Measurements from ENCODE around the gene DTD2. TPM values are rescaled to one million over a fixed set of nuclear protein-coding genes. Genes with fewer than 3 reads are reported as not detected.

DTD2 gene
- total and polyA plus RNA-seq, 9 donors = 11.1 to 34.1 (median 22.0) TPM

DNA sequence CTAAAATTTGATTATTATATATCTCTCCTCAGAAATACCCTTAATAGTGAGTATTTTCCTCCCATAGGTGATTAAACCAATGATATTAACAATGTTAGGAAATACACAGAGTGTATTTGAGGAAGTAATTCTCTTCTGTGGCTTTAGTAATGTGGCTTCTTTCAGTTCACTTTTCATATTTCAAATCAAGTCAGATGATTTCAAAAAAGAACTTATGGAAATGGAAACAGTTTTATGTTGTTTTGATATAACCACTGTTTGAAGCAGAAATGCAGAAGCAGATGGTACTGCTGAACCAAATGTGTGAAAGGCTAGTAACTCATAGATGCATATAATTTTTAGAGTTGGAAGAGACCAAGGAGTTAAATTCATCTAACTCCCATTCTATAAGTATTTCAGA lies 32.4 kb upstream of the DTD2 start:
- intact Hi-C loops (cut with DNase I) = no loop called here
- Histone ChIP-seq H3K27me3 (no peaks in the 10 kb centered on the region), H3K36me3 (no peaks in the 10 kb centered on the region), H3K4me1 (ENCODE audit: insufficient read depth) (no peaks in the 10 kb centered on the region), H3K27ac (no peak overlapping the region), H3K9me3 (peaks cover 0 to 3% of the 10 kb centered on the region in 2 donors), H3K4me3 (no peak overlapping the region)
- TF ChIP-seq POLR2A (IDR thresholded peaks at IDR 0.05) (no peak), EP300 (IDR thresholded peaks at IDR 0.05) (no peak)
- TF ChIP-seq, protein P1, sequence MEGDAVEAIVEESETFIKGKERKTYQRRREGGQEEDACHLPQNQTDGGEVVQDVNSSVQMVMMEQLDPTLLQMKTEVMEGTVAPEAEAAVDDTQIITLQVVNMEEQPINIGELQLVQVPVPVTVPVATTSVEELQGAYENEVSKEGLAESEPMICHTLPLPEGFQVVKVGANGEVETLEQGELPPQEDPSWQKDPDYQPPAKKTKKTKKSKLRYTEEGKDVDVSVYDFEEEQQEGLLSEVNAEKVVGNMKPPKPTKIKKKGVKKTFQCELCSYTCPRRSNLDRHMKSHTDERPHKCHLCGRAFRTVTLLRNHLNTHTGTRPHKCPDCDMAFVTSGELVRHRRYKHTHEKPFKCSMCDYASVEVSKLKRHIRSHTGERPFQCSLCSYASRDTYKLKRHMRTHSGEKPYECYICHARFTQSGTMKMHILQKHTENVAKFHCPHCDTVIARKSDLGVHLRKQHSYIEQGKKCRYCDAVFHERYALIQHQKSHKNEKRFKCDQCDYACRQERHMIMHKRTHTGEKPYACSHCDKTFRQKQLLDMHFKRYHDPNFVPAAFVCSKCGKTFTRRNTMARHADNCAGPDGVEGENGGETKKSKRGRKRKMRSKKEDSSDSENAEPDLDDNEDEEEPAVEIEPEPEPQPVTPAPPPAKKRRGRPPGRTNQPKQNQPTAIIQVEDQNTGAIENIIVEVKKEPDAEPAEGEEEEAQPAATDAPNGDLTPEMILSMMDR (IDR thresholded peaks at IDR 0.05) = no peak
- no peak for DNase-seq

DNA sequence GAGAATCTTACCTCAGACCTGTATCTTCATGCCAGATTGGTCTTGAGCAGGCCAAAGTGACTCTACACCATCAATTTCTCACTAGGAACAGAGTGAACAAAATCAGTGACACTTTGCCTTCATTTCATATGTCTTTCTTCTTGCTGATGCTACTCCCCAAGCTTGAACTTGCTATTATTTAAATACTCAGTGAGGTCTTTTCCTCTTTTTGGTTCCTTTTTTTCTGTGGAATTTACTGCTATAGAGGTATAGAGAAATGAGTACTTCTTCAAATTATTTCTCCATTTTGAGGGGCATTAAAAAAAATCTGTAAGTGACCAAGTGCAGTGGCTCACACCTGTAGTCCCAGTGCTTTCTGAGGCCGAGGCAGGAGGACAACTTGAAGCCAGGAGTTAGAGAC lies 30.6 kb upstream of the DTD2 start, which contains the start of gene GPR33:
Gene GPR33, minus strand, starts transcription at position 154 of the 400 bp plus-strand sequence. CDS start 4,074 bp downstream, outside the sequence.
- no peak for DNase-seq
- Histone ChIP-seq H3K27me3 (no peaks in the 10 kb centered on the region), H3K4me3 (no peak within 1 kb of the TSS), H3K36me3 (no peaks in the 10 kb centered on the region), H3K9me3 (peaks cover 0 to 3% of the 10 kb centered on the region in 2 donors), H3K27ac (no peak within 1 kb of the TSS), H3K4me1 (ENCODE audit: insufficient read depth) (no peaks in the 10 kb centered on the region)
- WGBS, 3 donors = 78 to 90% (median 86%) methylated on average over 1 of the region's 1 CpG
- intact Hi-C loops (cut with DNase I) = no loop called here
- TF ChIP-seq, protein P1 (IDR thresholded peaks at IDR 0.05) = no peak
- TF ChIP-seq POLR2A (IDR thresholded peaks at IDR 0.05) (no peak), EP300 (IDR thresholded peaks at IDR 0.05) (no peak)

DNA sequence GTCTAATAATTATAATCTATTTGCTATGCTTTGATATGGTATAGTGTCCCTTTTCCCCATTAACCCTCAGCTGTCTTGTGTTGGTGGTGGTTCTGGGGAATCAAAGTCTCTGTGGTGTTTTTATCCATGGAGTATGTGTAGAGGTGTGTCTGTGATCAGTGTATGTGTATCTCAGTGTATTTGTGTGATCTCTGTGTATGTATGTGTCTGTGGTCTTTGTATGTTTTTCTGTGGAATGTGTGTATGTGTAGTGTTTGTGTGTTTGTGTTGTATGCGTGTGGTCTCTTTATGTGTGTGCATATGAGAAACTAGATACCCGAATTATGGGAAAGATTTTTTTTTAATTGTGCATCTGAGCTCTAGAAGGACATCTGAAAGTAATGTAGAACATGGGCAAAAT lies 29.5 kb upstream of the DTD2 start:
- Histone ChIP-seq H3K27ac (no peak overlapping the region), H3K4me1 (ENCODE audit: insufficient read depth) (no peaks in the 10 kb centered on the region), H3K36me3 (no peaks in the 10 kb centered on the region), H3K27me3 (no peaks in the 10 kb centered on the region), H3K9me3 (no peaks in the 10 kb centered on the region), H3K4me3 (no peak overlapping the region)
- no peak for DNase-seq
- 85 to 89% (median 86%) methylated on average over 2 of the region's 2 CpGs for whole genome bisulfite sequencing, 3 donors
- no peak for TF ChIP-seq POLR2A (IDR thresholded peaks at IDR 0.05)
- no peak for TF ChIP-seq EP300 (IDR thresholded peaks at IDR 0.05)
- TF ChIP-seq, protein P1 (IDR thresholded peaks at IDR 0.05) = no peak
- intact Hi-C loops (cut with DNase I) = no loop called here

DNA sequence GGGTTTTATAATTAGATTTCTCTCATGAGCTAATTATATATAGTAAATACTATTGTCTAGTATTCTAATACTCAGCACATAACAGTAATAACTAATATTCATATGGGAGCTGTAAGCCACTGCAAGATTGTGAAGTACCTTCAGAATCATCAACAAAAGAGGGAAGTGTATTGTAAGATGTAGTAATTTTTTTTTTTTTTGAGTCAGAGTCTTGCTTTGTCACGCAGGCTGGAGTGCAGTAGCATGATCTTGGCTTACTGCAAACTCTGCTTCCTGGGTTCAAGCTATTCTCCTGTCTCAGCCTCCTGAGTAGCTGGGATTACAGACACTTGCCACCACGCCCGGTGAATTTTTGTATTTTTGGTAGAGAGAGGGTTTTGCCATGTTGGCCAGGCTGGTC lies 27.4 kb upstream of the DTD2 start:
- Histone ChIP-seq H3K36me3 (no peaks in the 10 kb centered on the region), H3K27me3 (no peaks in the 10 kb centered on the region), H3K4me3 (no peak overlapping the region), H3K9me3 (no peaks in the 10 kb centered on the region), H3K4me1 (ENCODE audit: insufficient read depth) (no peaks in the 10 kb centered on the region), H3K27ac (no peak overlapping the region)
- DNase-seq = no peak
- TF ChIP-seq EP300 (IDR thresholded peaks at IDR 0.05) (no peak), POLR2A (IDR thresholded peaks at IDR 0.05) (no peak)
- TF ChIP-seq, protein P1 (IDR thresholded peaks at IDR 0.05) = no peak
- WGBS, 3 donors = 90 to 98% (median 92%) methylated on average over 3 of the region's 3 CpGs
- intact Hi-C loops (cut with DNase I) = no loop called here

Measured in ovary (tissue), 9 donors.